B cell (primary cell): ENCODE results near the gene THSD4. TPM values are rescaled to one million over a fixed set of nuclear protein-coding genes. Genes with fewer than 3 reads are reported as not detected.

ENCODE experiments used
- ATAC-seq: fragments of 200-7000 bp; cut with Tn5 transposase; one replicate; pipeline ENCODE4 v1.10.0; 2021; ENCODE audit warnings: low read depth, mild to moderate bottlenecking, moderate number of reproducible peaks, moderate library complexity
- CTCF ChIA-PET: fragments of 350-600 bp; sonication (Branson Sonifier 250); formaldehyde crosslinking; loops from one replicate; lab custom pipeline; 2021; ENCODE audit warnings: antibody characterized with exemption, inconsistent platforms; lab: Charles Lee
- POLR2A ChIA-PET: fragments of 350-600 bp; sonication (Branson Sonifier 250); formaldehyde crosslinking; loops from one replicate; lab custom pipeline; 2021; ENCODE audit warnings: antibody characterized with exemption; lab: Charles Lee
- DNase-seq: peaks from one replicate; pipeline ENCODE4 v3.0.0; 2013
- H2AFZ ChIP-seq: 2 replicates; pipeline ENCODE4 v1.6.1; 2012; ENCODE audit warnings: mild to moderate bottlenecking, low read depth, low read length; ENCODE audit not compliant: insufficient read depth, poor library complexity, severe bottlenecking
- H3K27ac ChIP-seq, 2 donors: 1 replicate in 1 of 2; 2 replicates in 1 of 2; pipeline ENCODE4 v1.5.1; 2012 to 2013; ENCODE audit warnings: low read length in 2 of 2, mild to moderate bottlenecking in 2 of 2, moderate library complexity in 1 of 2
- H3K27me3 ChIP-seq, 4 experiments: fragments of 200-600 bp in 1 of 4; sonication (generic) in 1 of 4; replicated peaks in 1 of 4; 1 replicate in 2 of 4; 2 replicates in 2 of 4; pipeline versions ENCODE4 v1.6.1 to v1.7.0; 2013 to 2016; ENCODE audit warnings: low read length in 3 of 4, mild to moderate bottlenecking in 2 of 4, mixed read lengths in 1 of 4, moderate library complexity in 1 of 4; ENCODE audit not compliant: insufficient read depth in 4 of 4, control insufficient read depth in 3 of 4; ENCODE audit errors: control extremely low read depth in 1 of 4
- H3K36me3 ChIP-seq, 2 experiments: replicated peaks in 1 of 2; 1 replicate in 1 of 2; 2 replicates in 1 of 2; pipeline versions ENCODE4 v1.6.1 to v1.7.1; 2013; ENCODE audit warnings: low read length in 1 of 2; ENCODE audit not compliant: insufficient read depth in 2 of 2, control insufficient read depth in 1 of 2; ENCODE audit errors: control extremely low read depth in 1 of 2, extremely low read depth in 1 of 2
- H3K4me1 ChIP-seq, 2 donors: fragments of 200-600 bp in 1 of 2; sonication (generic) in 1 of 2; 1 replicate in 1 of 2; 2 replicates in 1 of 2; pipeline versions ENCODE4 v1.5.1 to v1.6.1; 2013 to 2017; ENCODE audit warnings: low read length in 2 of 2; ENCODE audit not compliant: control insufficient read depth in 2 of 2, insufficient read depth in 2 of 2
- H3K4me2 ChIP-seq: replicated peaks from 2 replicates; pipeline ENCODE3; 2012; ENCODE audit warnings: mild to moderate bottlenecking, low read depth, low read length; ENCODE audit not compliant: poor library complexity, severe bottlenecking
- H3K4me3 ChIP-seq, 5 experiments: fragments of 200-600 bp in 1 of 5; sonication (generic) in 1 of 5; 1 replicate in 3 of 5; 2 replicates in 2 of 5; pipeline versions ENCODE4 v1.5.1 to v1.7.0; 2011 to 2016; ENCODE audit warnings: low read length in 4 of 5, mild to moderate bottlenecking in 4 of 5, low read depth in 2 of 5, control low read depth in 1 of 5, moderate library complexity in 1 of 5; ENCODE audit not compliant: insufficient read depth in 1 of 5; ENCODE audit errors: control extremely low read depth in 1 of 5, extremely low read depth in 1 of 5
- H3K79me2 ChIP-seq: fragments of 200-600 bp; sonication (generic); one replicate; pipeline ENCODE4 v1.6.0; 2016; ENCODE audit warnings: low read length; ENCODE audit not compliant: control insufficient read depth, insufficient read depth
- H3K9ac ChIP-seq: fragments of 200-600 bp; sonication (generic); 2 replicates; pipeline ENCODE4 v1.6.1; 2017; ENCODE audit warnings: mild to moderate bottlenecking, low read length, moderate library complexity
- H3K9me3 ChIP-seq, 3 donors: one replicate each; pipeline versions ENCODE4 v1.6.1 to v1.7.1; 2013; ENCODE audit warnings: low read length in 2 of 3; ENCODE audit not compliant: control insufficient read depth in 2 of 3, insufficient read depth in 1 of 3; ENCODE audit errors: control extremely low read depth in 1 of 3
- H4K20me1 ChIP-seq: 2 replicates; pipeline ENCODE4 v1.6.0; 2012; ENCODE audit warnings: mild to moderate bottlenecking, low read length; ENCODE audit not compliant: insufficient read depth, control insufficient read depth, poor library complexity, severe bottlenecking
- H3K27ac Mint-ChIP-seq: one replicate; pipeline ENCODE4 v1.8.0; 2021; ENCODE audit warnings: mixed read lengths
- H3K27me3 Mint-ChIP-seq: one replicate; pipeline ENCODE4 v1.8.0; 2021; ENCODE audit warnings: mixed read lengths
- H3K4me1 Mint-ChIP-seq: one replicate; pipeline ENCODE4 v1.8.0; 2021; ENCODE audit warnings: mixed read lengths
- H3K4me3 Mint-ChIP-seq: one replicate; pipeline ENCODE4 v1.8.0; 2021; ENCODE audit warnings: mixed read lengths
- H3K9me3 Mint-ChIP-seq: one replicate; pipeline ENCODE4 v1.8.0; 2022; ENCODE audit warnings: mixed read lengths; ENCODE audit not compliant: insufficient read depth
- EZH2 ChIP-seq: IDR thresholded peaks from 2 replicates; pipeline ENCODE4 v1.6.1; 2012; ENCODE audit warnings: borderline replicate concordance, low read depth, mild to moderate bottlenecking, moderate library complexity, low read length; ENCODE audit not compliant: insufficient read depth, poor library complexity, severe bottlenecking
- WGBS: methylation state at CpG from one replicate; pipeline ENCODE4 v1.1.5; 2013; ENCODE audit warnings: missing lambda C conversion rate; ENCODE audit not compliant: insufficient coverage; 5-methylcytosine and 5-hydroxymethylcytosine counted together
- intact Hi-C: fragments of 100-400 bp; cut with micrococcal nuclease; formaldehyde crosslinking; loops from one replicate; pipeline ENCODE4 v1.10.0; 2022
- polyA plus RNA-seq: library from polyadenylated mRNA; depleted of rRNA; stranded (reverse); fragments of >200 nt; gene quantifications from 2 replicates; pipeline ENCODE4 v1.2.3, GENCODE V29; 2012
- total RNA-seq, 2 donors: library from RNA; stranded (reverse); fragments of 120-200 nt in 1 of 2; gene quantifications; 1 replicate in 1 of 2; 2 replicates in 1 of 2; pipeline versions ENCODE4 v1.2.3 to v1.2.4, GENCODE V29; 2013 to 2022
- TF ChIP-seq, protein P1 (sequence below): fragments of 200-600 bp; IDR thresholded peaks from one replicate; pipeline ENCODE4 v1.8.0; 2022; ENCODE audit warnings: antibody characterized with exemption, mild to moderate bottlenecking

THSD4 gene
- total and polyA plus RNA-seq, 2 donors (not counting 1 experiment from before 2014, with no cell fraction given) = not detected

DNA sequence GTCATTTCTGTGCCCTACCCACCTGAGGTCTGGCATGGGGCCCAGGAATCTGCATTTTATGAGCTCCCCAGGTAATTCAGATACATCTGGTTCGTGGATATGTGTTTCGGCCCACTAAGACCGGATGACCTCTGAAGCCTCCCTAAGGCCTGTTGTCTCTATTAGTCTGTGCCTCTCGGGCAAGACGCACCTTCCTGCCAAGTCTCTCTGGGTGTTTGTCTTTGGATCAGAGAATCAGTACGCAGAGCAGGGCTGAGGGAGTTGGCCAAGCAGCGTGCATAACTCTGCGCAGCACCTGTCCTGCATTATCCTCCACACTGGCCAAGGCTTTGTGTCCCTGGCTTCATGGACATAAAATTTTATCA, 181.0 kb downstream of the THSD4 start:
- no peak overlapping the region for H2AFZ ChIP-seq
- CTCF ChIA-PET = no interaction called here

DNA sequence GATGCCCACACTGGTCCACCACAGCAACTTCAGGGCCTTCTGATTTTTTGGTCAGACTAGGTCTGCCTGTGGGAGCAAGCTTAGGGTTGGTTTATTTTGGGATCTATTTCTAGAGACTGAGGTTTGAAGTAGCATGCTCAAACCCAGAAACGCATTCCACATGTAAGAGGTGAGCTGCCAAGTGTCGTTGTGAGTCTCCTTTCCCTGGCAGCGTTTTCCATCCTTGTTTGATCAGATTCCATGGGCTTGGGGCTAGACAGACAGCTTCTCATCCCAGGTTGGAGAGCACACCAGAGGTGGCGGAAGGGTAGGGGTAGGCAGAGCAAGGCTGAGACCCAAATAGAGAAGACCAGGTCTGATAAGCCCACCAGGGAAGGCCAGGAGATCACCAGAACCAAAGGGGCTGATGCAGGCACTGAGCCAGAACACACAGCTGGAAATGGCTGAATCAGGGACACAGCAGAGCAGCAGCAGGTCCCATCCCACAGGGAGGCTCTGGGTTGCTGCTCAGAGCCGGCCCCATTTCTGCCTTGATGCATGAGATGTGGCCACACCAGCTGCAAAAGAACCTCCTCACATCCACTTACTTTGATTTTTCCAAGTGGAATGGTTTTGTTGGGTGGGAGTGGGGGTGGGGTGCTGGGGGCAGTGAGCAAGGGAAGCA, 186.8 kb downstream of the THSD4 start:
- POLR2A ChIA-PET = no interaction called here
- Mint-ChIP-seq H3K9me3 (no peaks in the 10 kb centered on the region), H3K4me3 (no peak overlapping the region), H3K4me1 (no peaks in the 10 kb centered on the region), H3K27ac (no peak overlapping the region), H3K27me3 (peaks cover 8% of the 10 kb centered on the region)
- no peak overlapping the region for H3K27ac ChIP-seq
- CTCF ChIA-PET = no interaction called here
- H3K9me3 ChIP-seq = no peaks in the 10 kb centered on the region
- TF ChIP-seq, protein P1, sequence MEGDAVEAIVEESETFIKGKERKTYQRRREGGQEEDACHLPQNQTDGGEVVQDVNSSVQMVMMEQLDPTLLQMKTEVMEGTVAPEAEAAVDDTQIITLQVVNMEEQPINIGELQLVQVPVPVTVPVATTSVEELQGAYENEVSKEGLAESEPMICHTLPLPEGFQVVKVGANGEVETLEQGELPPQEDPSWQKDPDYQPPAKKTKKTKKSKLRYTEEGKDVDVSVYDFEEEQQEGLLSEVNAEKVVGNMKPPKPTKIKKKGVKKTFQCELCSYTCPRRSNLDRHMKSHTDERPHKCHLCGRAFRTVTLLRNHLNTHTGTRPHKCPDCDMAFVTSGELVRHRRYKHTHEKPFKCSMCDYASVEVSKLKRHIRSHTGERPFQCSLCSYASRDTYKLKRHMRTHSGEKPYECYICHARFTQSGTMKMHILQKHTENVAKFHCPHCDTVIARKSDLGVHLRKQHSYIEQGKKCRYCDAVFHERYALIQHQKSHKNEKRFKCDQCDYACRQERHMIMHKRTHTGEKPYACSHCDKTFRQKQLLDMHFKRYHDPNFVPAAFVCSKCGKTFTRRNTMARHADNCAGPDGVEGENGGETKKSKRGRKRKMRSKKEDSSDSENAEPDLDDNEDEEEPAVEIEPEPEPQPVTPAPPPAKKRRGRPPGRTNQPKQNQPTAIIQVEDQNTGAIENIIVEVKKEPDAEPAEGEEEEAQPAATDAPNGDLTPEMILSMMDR = no peak
- H3K9ac ChIP-seq = no peak overlapping the region
- no peak overlapping the region for H3K4me2 ChIP-seq
- WGBS = 100% methylated on average over 3 of the region's 5 CpGs
- H3K36me3 ChIP-seq = no peaks in the 10 kb centered on the region
- intact Hi-C loops = no loop called here
- H3K4me1 ChIP-seq = no peaks in the 10 kb centered on the region
- no peak overlapping the region for H3K4me3 ChIP-seq
- no peak overlapping the region for H2AFZ ChIP-seq
- no peaks in the 10 kb centered on the region for H4K20me1 ChIP-seq
- no peak for DNase-seq
- no peaks in the 10 kb centered on the region for H3K79me2 ChIP-seq
- no peaks in the 10 kb centered on the region for H3K27me3 ChIP-seq
- ATAC-seq = no peak

More for the DNA sequence above, 181.0 kb downstream of the THSD4 start:
- no peak overlapping the region for H3K27ac Mint-ChIP-seq
- Histone ChIP-seq H4K20me1 (no peaks in the 10 kb centered on the region), H3K4me3 (no peak overlapping the region), H3K79me2 (no peaks in the 10 kb centered on the region), H3K4me1 (no peaks in the 10 kb centered on the region), H3K4me2 (no peak overlapping the region), H3K36me3 (no peaks in the 10 kb centered on the region), H3K27me3 (no peaks in the 10 kb centered on the region), H3K9ac (no peak overlapping the region), H3K27ac (no peak overlapping the region), H3K9me3 (no peaks in the 10 kb centered on the region)
- DNase-seq (no peak), ATAC-seq (no peak)
- intact Hi-C loops = no loop called here
- H3K4me3 Mint-ChIP-seq = no peak overlapping the region
- POLR2A ChIA-PET = no interaction called here
- H3K27me3 Mint-ChIP-seq = peaks cover 8% of the 10 kb centered on the region
- no peaks in the 10 kb centered on the region for H3K4me1 Mint-ChIP-seq
- 90% methylated on average over 5 of the region's 8 CpGs for WGBS
- no peak for TF ChIP-seq EZH2
- TF ChIP-seq, protein P1 = no peak
- H3K9me3 Mint-ChIP-seq = no peaks in the 10 kb centered on the region
